HAP-1 (cell line): ENCODE results near the gene MUC12.
A peak's percentile ranks its signal among the peaks of the same experiment; 100 is the strongest.
"Not testable (repeated sequence)": the region's sequence is repeated elsewhere in the genome, so short reads cannot be mapped to it uniquely, and the experiment has no call there.

ENCODE experiments used
- DNase-seq, 2 experiments: peaks; one replicate each; pipeline ENCODE4 v3.0.0-alpha.2; 2016 to 2020; ENCODE audit warnings: low spot score in 2 of 2
- H3K27me3 ChIP-seq: fragments of 250-450 bp; sonication (Bioruptor Pico); 2 replicates; pipeline ENCODE4 v1.5.1; 2020; ENCODE audit warnings: low read depth, mild to moderate bottlenecking, moderate library complexity
- H3K36me3 ChIP-seq: fragments of 250-450 bp; sonication (Bioruptor Pico); replicated peaks from 2 replicates; pipeline ENCODE4 v1.5.1; 2020; ENCODE audit warnings: mild to moderate bottlenecking
- H3K4me1 ChIP-seq: fragments of 250-450 bp; sonication (Bioruptor Pico); 2 replicates; pipeline ENCODE4 v1.5.1; 2020; ENCODE audit warnings: mild to moderate bottlenecking
- H3K4me3 ChIP-seq: fragments of 250-450 bp; sonication (Bioruptor Pico); 2 replicates; pipeline ENCODE4 v1.5.1; 2020; ENCODE audit warnings: mild to moderate bottlenecking, moderate library complexity
- H3K9me3 ChIP-seq: fragments of 250-450 bp; sonication (Bioruptor Pico); 2 replicates; pipeline ENCODE4 v1.5.1; 2020; ENCODE audit warnings: mild to moderate bottlenecking, moderate library complexity
- in situ Hi-C: fragments of 300-500 bp; cut with MboI; formaldehyde crosslinking; loops from 3 replicates; pipeline ENCODE4 v1.14.3; 2020; ENCODE audit warnings: low sequenced_read_pairs, inconsistent platforms, mixed read lengths

Gene MUC12

GRCh38 chr7:101018271-101019167 lies 49.2 kb downstream of the MUC12 start:
- Histone ChIP-seq H3K36me3 (no peaks in the 10 kb centered on the region), H3K4me1 (no peaks in the 10 kb centered on the region), H3K27me3 (no peaks in the 10 kb centered on the region), H3K9me3 (no peaks in the 10 kb centered on the region), H3K4me3 (no peak overlapping the region)
- in situ Hi-C loops = no loop called here
- no peak for DNase-seq

GRCh38 chr7:101020444-101020843 lies 51.1 kb downstream of the MUC12 start:
- no peaks in the 10 kb centered on the region for H3K4me1 ChIP-seq
- in situ Hi-C loops = no loop called here

GRCh38 chr7:101021703-101022102 lies 52.3 kb downstream of the MUC12 start:
- H3K9me3 ChIP-seq = no peaks in the 10 kb centered on the region
- H3K27me3 ChIP-seq = no peaks in the 10 kb centered on the region
- no peaks in the 10 kb centered on the region for H3K4me1 ChIP-seq
- no peaks in the 10 kb centered on the region for H3K36me3 ChIP-seq
- in situ Hi-C loops = no loop called here
- no peak overlapping the region for H3K4me3 ChIP-seq
- no peak for DNase-seq

More at GRCh38 chr7:101020444-101020843, 51.1 kb downstream of the MUC12 start:
- Histone ChIP-seq H3K27me3 (no peaks in the 10 kb centered on the region), H3K36me3 (no peaks in the 10 kb centered on the region), H3K9me3 (no peaks in the 10 kb centered on the region), H3K4me3 (no peak overlapping the region)
- DNase-seq = no peak

- H3K4me3 ChIP-seq = no peak overlapping the region
- no peaks in the 10 kb centered on the region for H3K4me1 ChIP-seq
- no peak for DNase-seq
- no peaks in the 10 kb centered on the region for H3K27me3 ChIP-seq
- no peaks in the 10 kb centered on the region for H3K36me3 ChIP-seq
- no peaks in the 10 kb centered on the region for H3K9me3 ChIP-seq
- in situ Hi-C loops = no loop called here
Observed at GRCh38 chr7:101023839-101024238, 54.5 kb downstream of the MUC12 start.

GRCh38 chr7:101031082-101031481 lies 61.7 kb downstream of the MUC12 start:
- in situ Hi-C loops = no loop called here
- H3K9me3 ChIP-seq = no peaks in the 10 kb centered on the region
- no peaks in the 10 kb centered on the region for H3K36me3 ChIP-seq
- no peak for DNase-seq
- no peaks in the 10 kb centered on the region for H3K27me3 ChIP-seq
- no peaks in the 10 kb centered on the region for H3K4me1 ChIP-seq
- H3K4me3 ChIP-seq = no peak overlapping the region

GRCh38 chr7:101035941-101036340 lies 66.6 kb downstream of the MUC12 start:
- Histone ChIP-seq H3K36me3 (no peaks in the 10 kb centered on the region), H3K9me3 (no peaks in the 10 kb centered on the region), H3K4me1 (no peaks in the 10 kb centered on the region), H3K4me3 (no peak overlapping the region), H3K27me3 (no peaks in the 10 kb centered on the region)
- DNase-seq = no peak
- in situ Hi-C loops = no loop called here

- H3K27me3 ChIP-seq, in situ Hi-C loops, H3K4me1 ChIP-seq: not testable (repeated sequence)
Observed at GRCh38 chr7:101041283-101041682, 71.9 kb downstream of the MUC12 start.

GRCh38 chr7:101058355-101058754 lies 89.0 kb downstream of the MUC12 start:
- Histone ChIP-seq H3K4me3 (no peak overlapping the region), H3K4me1 (no peaks in the 10 kb centered on the region), H3K36me3 (no peaks in the 10 kb centered on the region), H3K27me3 (peaks cover 36% of the 10 kb centered on the region), H3K9me3 (no peaks in the 10 kb centered on the region)
- peak in 1 of 2 experiments; percentile 77 for DNase-seq
- in situ Hi-C loops = no loop called here

More at GRCh38 chr7:101041283-101041682, 71.9 kb downstream of the MUC12 start:
- not testable (repeated sequence) for H3K9me3 ChIP-seq, H3K4me3 ChIP-seq, H3K36me3 ChIP-seq, DNase-seq

- Histone ChIP-seq H3K36me3 (no peaks in the 10 kb centered on the region), H3K9me3 (no peaks in the 10 kb centered on the region), H3K4me1 (no peaks in the 10 kb centered on the region), H3K27me3 (peaks cover 32% of the 10 kb centered on the region), H3K4me3 (no peak overlapping the region)
- DNase-seq = no peak
- in situ Hi-C loops = no loop called here
Observed at GRCh38 chr7:101059620-101059942, 90.2 kb downstream of the MUC12 start.

- Histone ChIP-seq H3K4me3 (no peak overlapping the region), H3K9me3 (no peaks in the 10 kb centered on the region), H3K36me3 (no peaks in the 10 kb centered on the region), H3K27me3 (peaks cover 21% of the 10 kb centered on the region), H3K4me1 (no peaks in the 10 kb centered on the region; the same call in 1 of the 2 replicates)
- DNase-seq = no peak
- in situ Hi-C loops = loop anchor here (5.0 kb wide), 1 partner anchor 169 kb away; no protein-coding TSS in a partner anchor
Observed at GRCh38 chr7:101060992-101061391, 91.6 kb downstream of the MUC12 start.

GRCh38 chr7:101064176-101064550 lies 94.8 kb downstream of the MUC12 start:
- not testable (repeated sequence) for H3K4me1 ChIP-seq, H3K27me3 ChIP-seq
- in situ Hi-C loops = loop anchor here (5.0 kb wide), 1 partner anchor 172 kb away; no protein-coding TSS in a partner anchor

GRCh38 chr7:101065162-101065561 lies 95.8 kb downstream of the MUC12 start:
- H3K9me3 ChIP-seq, H3K27me3 ChIP-seq, DNase-seq, H3K4me3 ChIP-seq, H3K36me3 ChIP-seq, in situ Hi-C loops, H3K4me1 ChIP-seq: not testable (repeated sequence)

More at GRCh38 chr7:101064176-101064550, 94.8 kb downstream of the MUC12 start:
- DNase-seq, H3K36me3 ChIP-seq, H3K9me3 ChIP-seq, H3K4me3 ChIP-seq: not testable (repeated sequence)

GRCh38 chr7:101066141-101066832 lies 96.9 kb downstream of the MUC12 start:
- Histone ChIP-seq H3K4me3 (no peak overlapping the region), H3K27me3 (0 out of 2 replicates have a peak, but pooled peaks cover 7% of the 10 kb centered on the region), H3K9me3 (no peaks in the 10 kb centered on the region), H3K36me3 (no peaks in the 10 kb centered on the region), H3K4me1 (no peaks in the 10 kb centered on the region; the same call in 1 of the 2 replicates)
- in situ Hi-C loops = no loop called here
- peak; percentile 6 to 53 for DNase-seq

GRCh38 chr7:101066833-101067177 lies 97.4 kb downstream of the MUC12 start:
- Histone ChIP-seq H3K4me3 (no peak overlapping the region), H3K27me3 (0 out of 2 replicates have a peak, but pooled peaks cover 5% of the 10 kb centered on the region), H3K9me3 (no peaks in the 10 kb centered on the region), H3K36me3 (no peaks in the 10 kb centered on the region), H3K4me1 (no peaks in the 10 kb centered on the region; the same call in 1 of the 2 replicates)
- in situ Hi-C loops = no loop called here
- DNase-seq = no peak
